ENCODE measurements around the gene HMGB2.

DNA sequence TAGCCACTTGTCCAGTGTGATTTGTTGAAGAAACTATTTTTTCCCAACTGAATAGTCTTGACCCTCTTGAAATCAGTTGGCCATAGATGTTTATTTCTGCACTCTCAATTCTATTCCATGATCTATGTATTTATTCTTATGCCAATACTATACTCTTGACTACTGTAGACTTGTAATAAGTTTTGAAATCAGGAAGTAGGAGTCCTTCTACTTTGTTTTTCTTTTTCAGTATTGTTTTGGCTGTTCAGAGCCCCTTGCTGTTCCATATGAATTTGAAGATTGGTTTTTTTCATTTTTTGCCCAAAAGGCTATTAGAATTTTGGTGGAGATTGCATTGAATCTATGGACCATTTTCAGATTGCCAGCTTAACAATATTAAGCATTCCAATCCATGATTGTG is 46.8 kb upstream of the HMGB2 start:
- no peak for TF ChIP-seq POLR2AphosphoS5 (IDR thresholded peaks at IDR 0.05; ENCODE audit: low read depth, low read length)
- no peak for TF ChIP-seq POLR2A (IDR thresholded peaks at IDR 0.05; ENCODE audit: low read depth, low read length)
- TF ChIP-seq TAF1 (IDR thresholded peaks at IDR 0.05; ENCODE audit: borderline replicate concordance, low read depth, low read length), result no peak

Measured in GM12892 (cell line).